Mesothelial cell of epicardium (in vitro differentiated cells): ENCODE measurements around the gene SCP2. TPM values are rescaled to one million over a fixed set of nuclear protein-coding genes. Genes with fewer than 3 reads are reported as not detected.
"Not testable (repeated sequence)": the region's sequence is repeated elsewhere in the genome, so short reads cannot be mapped to it uniquely, and the experiment has no call there.

Source experiments
- DNase-seq, 2 experiments: peaks; one replicate each; pipeline ENCODE4 v3.0.0; 2021; ENCODE audit warnings: low spot score in 2 of 2; ENCODE audit not compliant: unreplicated experiment in 2 of 2
- H3K27ac Mint-ChIP-seq: 2 replicates; pipeline ENCODE4 v1.8.0; 2021; ENCODE audit warnings: mixed read lengths
- H3K27me3 Mint-ChIP-seq: 2 replicates; pipeline ENCODE4 v1.8.0; 2021; ENCODE audit warnings: low read depth, mixed read lengths
- H3K36me3 Mint-ChIP-seq: 2 replicates; pipeline ENCODE4 v1.8.0; 2021; ENCODE audit warnings: mixed read lengths
- H3K4me1 Mint-ChIP-seq: 2 replicates; pipeline ENCODE4 v1.8.0; 2021; ENCODE audit warnings: mixed read lengths
- H3K4me3 Mint-ChIP-seq: 2 replicates; pipeline ENCODE4 v1.8.0; 2021; ENCODE audit warnings: mild to moderate bottlenecking, moderate library complexity, mixed read lengths
- H3K9me3 Mint-ChIP-seq: 2 replicates; pipeline ENCODE4 v1.8.0; 2021; ENCODE audit warnings: mixed read lengths
- total RNA-seq: library from RNA; stranded (reverse); gene quantifications from 3 replicates; pipeline ENCODE4 v1.2.1, GENCODE V29; 2021
- TF ChIP-seq, protein P1 (sequence below): fragments of 200-600 bp; sonication (generic); IDR thresholded peaks from one replicate; pipeline ENCODE4 v1.5.0; 2021; ENCODE audit warnings: antibody characterized with exemption; ENCODE audit not compliant: unreplicated experiment

SCP2 gene
- total RNA-seq, 1 donor from 2014 or later = 55.8 TPM

DNA sequence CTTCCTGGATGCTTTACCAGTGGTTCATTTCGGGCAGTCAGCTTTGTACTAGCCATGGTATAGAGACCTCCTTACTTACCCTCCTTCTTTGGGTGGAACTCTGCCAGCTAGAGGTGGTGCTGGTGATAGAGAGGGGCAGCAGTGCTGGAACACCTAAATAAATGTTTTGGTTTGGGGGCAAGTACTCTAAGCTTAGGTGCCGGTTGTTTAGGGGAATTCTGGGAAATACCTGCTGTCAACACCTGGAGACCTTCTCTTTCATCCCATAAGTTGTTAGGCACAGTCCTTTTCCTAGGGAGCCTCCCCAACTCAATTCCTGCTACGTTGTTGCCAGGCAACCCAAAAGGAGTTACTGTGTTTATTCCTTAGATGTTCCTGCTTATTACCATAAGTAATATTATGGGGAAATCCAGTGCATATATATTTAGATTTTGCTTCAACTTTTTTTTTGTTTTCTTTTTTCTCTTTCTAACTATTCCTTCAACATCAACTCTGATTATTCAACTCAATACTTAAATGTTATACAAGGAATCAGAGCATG is 16.9 kb downstream of the SCP2 start:
- no peaks in the 10 kb centered on the region for H3K27me3 Mint-ChIP-seq
- H3K27ac Mint-ChIP-seq = peak overlapping the region; percentile 48
- no peaks in the 10 kb centered on the region for H3K9me3 Mint-ChIP-seq
- DNase-seq = no peak
- TF ChIP-seq, protein P1, sequence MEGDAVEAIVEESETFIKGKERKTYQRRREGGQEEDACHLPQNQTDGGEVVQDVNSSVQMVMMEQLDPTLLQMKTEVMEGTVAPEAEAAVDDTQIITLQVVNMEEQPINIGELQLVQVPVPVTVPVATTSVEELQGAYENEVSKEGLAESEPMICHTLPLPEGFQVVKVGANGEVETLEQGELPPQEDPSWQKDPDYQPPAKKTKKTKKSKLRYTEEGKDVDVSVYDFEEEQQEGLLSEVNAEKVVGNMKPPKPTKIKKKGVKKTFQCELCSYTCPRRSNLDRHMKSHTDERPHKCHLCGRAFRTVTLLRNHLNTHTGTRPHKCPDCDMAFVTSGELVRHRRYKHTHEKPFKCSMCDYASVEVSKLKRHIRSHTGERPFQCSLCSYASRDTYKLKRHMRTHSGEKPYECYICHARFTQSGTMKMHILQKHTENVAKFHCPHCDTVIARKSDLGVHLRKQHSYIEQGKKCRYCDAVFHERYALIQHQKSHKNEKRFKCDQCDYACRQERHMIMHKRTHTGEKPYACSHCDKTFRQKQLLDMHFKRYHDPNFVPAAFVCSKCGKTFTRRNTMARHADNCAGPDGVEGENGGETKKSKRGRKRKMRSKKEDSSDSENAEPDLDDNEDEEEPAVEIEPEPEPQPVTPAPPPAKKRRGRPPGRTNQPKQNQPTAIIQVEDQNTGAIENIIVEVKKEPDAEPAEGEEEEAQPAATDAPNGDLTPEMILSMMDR = no peak
- H3K4me3 Mint-ChIP-seq = no peak overlapping the region
- no peaks in the 10 kb centered on the region for H3K36me3 Mint-ChIP-seq
- H3K4me1 Mint-ChIP-seq = peaks cover 7% of the 10 kb centered on the region

DNA sequence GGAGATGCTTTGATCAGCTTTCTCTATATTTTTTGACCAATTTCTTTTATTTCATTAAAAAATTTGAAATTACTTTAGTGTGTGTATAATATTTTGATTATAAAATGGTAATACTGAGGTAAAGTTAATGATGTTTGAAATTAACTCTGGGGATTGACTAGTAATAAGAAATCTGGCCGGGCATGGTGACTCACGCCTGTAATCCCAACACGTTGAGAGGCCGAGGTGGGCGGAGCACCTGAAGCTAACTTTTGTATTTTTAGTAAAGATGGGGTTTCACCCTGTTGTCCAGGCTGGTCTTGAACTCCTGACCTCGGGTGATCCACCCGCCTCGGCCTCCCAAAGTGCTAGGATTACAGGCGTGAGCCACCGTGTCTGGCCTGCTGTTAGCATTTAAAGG is 17.5 kb downstream of the SCP2 start:
- H3K27ac Mint-ChIP-seq = peak overlapping the region; percentile 48
- DNase-seq = no peak
- TF ChIP-seq, protein P1 = no peak
- H3K36me3 Mint-ChIP-seq = peaks cover 5% of the 10 kb centered on the region
- H3K9me3 Mint-ChIP-seq = peaks cover 3% of the 10 kb centered on the region
- H3K27me3 Mint-ChIP-seq = no peaks in the 10 kb centered on the region
- H3K4me3 Mint-ChIP-seq = no peak overlapping the region
- H3K4me1 Mint-ChIP-seq = peaks cover 7% of the 10 kb centered on the region

DNA sequence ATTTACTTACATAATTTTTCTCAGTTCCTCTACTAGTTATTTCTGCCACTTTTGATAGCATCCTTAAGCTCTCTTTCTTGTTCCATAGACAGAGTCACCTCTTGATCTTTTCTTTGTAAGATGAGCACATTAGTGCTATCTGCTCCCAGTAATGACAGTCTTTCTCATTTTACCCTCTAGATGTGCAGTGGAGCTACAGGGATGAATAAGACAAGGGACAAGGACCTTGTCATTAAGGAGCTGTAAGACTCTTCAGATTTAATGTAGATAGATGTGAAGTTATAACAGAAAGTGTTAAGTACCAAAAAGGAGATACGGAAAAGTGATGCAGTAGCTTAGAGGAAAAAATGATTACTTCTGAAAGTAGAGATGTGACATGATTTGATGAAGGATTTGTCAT is 20.4 kb downstream of the SCP2 start:
- DNase-seq = no peak
- peaks cover 7% of the 10 kb centered on the region for H3K36me3 Mint-ChIP-seq
- H3K27ac Mint-ChIP-seq = no peak overlapping the region
- TF ChIP-seq, protein P1 = no peak
- peaks cover 5% of the 10 kb centered on the region for H3K9me3 Mint-ChIP-seq
- no peak overlapping the region for H3K4me3 Mint-ChIP-seq
- H3K27me3 Mint-ChIP-seq = no peaks in the 10 kb centered on the region
- peaks cover 7% of the 10 kb centered on the region for H3K4me1 Mint-ChIP-seq

DNA sequence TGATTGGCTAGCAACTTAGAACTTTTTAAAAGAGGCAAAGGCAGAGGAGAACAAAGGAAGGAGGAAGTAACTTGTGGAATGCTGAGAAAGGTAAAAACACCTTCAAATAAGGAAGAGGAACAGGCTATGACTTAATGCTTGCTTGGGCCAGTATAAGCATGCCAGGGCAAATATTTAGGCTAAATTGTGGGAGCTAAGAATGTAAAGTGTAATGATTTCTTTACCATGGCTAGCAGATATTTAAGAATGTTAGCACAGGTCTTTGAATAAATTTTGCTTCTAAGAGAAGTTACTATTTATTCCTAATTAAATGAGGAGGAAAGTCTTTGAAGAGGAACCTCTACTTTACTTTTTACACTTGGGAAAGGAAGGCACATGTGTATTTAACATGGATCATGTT is 22.5 kb downstream of the SCP2 start:
- not testable (repeated sequence) for H3K4me1 Mint-ChIP-seq, DNase-seq, H3K4me3 Mint-ChIP-seq, H3K9me3 Mint-ChIP-seq, H3K27me3 Mint-ChIP-seq, H3K27ac Mint-ChIP-seq, H3K36me3 Mint-ChIP-seq

DNA sequence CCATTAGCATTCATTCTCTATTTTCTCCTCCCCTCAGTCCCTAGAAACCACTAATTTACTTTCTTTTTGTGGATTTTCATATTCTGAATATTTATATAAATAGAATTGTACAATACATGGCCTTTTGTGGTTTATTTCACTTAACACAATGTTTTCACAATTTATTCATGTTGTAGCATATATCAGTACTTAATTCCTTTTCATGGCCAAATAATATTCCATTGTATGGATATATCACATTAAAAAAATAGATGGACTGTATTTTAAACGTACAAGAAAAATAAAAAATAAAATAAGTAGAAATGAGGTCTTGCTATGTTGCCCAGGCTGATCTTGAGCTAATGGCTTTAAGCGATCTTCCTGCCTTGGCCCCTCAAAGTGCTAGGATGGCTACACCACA is 25.0 kb downstream of the SCP2 start:
- Mint-ChIP-seq H3K4me3 (no peak overlapping the region), H3K27ac (no peak overlapping the region), H3K27me3 (no peaks in the 10 kb centered on the region), H3K36me3 (peaks cover 7% of the 10 kb centered on the region), H3K9me3 (peaks cover 5% of the 10 kb centered on the region), H3K4me1 (peaks cover 17% of the 10 kb centered on the region)
- DNase-seq = no peak
- TF ChIP-seq, protein P1 = no peak

DNA sequence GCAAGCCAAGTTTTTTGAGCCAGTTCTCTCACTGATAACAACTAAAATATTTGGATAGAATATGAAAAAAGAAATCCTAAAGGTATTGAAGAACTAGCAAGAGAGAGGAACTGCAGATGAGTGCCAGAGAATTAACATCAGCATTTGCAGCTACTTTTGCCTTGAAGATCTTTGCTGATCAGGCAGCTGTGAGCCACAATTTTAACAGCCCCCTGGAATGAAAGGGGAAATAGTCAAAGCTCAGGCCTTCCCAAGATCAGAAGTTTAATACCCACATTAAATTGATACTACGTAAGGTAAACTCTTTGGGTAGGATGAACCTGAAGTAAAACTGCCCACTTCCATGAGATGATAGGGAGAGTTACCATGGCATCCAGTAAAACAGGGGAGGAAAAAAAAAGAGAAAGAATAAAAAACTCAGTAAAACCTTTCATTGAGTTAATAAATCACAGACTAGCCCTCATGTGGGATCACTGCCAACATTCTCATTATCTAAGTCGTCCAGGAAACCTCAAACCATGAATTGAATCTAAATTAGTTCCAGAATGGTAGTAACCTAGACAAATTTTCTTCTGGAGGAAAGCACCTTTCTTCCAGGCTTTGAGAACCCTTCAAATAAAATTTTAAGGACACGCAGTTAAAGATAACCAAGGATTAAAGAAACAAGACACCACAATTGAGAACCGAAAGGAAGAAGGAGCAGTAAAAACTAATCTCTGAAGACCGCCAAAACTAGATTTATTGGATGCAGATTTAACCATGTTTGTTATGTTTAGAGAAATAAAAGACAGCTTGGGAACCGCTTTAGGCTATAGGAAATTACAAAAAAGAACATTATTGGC is 28.3 kb downstream of the SCP2 start:
- TF ChIP-seq, protein P1 = no peak

More for the DNA sequence above, 28.3 kb downstream of the SCP2 start:
- no peak for DNase-seq
- no peaks in the 10 kb centered on the region for H3K9me3 Mint-ChIP-seq
- peak overlapping the region; percentile 81 for H3K27ac Mint-ChIP-seq
- H3K27me3 Mint-ChIP-seq = no peaks in the 10 kb centered on the region
- H3K4me1 Mint-ChIP-seq = peaks cover 15% of the 10 kb centered on the region
- no peak overlapping the region for H3K4me3 Mint-ChIP-seq
- H3K36me3 Mint-ChIP-seq = no peaks in the 10 kb centered on the region
